Naive thymus-derived CD4-positive, alpha-beta T cell (primary cell): ENCODE data around the gene FYN. TPM values are rescaled to one million over a fixed set of nuclear protein-coding genes. Genes with fewer than 3 reads are reported as not detected.

ENCODE experiments used
- ATAC-seq: fragments of 150-1000 bp; cut with Tn5 transposase; 2 replicates; pipeline ENCODE4 v1.10.0; 2021; ENCODE audit warnings: mild to moderate bottlenecking, moderate library complexity
- CTCF ChIA-PET: fragments of 350-600 bp; sonication (Branson Sonifier 250); formaldehyde crosslinking; loops from one replicate; lab custom pipeline; 2021; ENCODE audit warnings: antibody characterized with exemption; lab: Charles Lee
- POLR2A ChIA-PET: fragments of 350-600 bp; sonication (Branson Sonifier 250); formaldehyde crosslinking; loops from one replicate; lab custom pipeline; 2021; ENCODE audit warnings: antibody characterized with exemption, inconsistent platforms; lab: Charles Lee
- DNase-seq, 9 donors: peaks; one replicate each; pipeline versions ENCODE4 v3.0.0 to v3.0.0-alpha.2; 2020 to 2022; ENCODE audit warnings: mixed read lengths in 1 of 9
- H3K27ac ChIP-seq: one replicate; pipeline ENCODE4 v1.7.0; 2013; ENCODE audit warnings: mild to moderate bottlenecking, low read depth, low read length, moderate library complexity
- H3K27me3 ChIP-seq, 2 donors: one replicate each; pipeline ENCODE4 v1.7.0; 2013; ENCODE audit warnings: low read length in 2 of 2, mild to moderate bottlenecking in 2 of 2, moderate library complexity in 2 of 2; ENCODE audit not compliant: control insufficient read depth in 2 of 2, insufficient read depth in 2 of 2
- H3K36me3 ChIP-seq, 3 experiments: 1 replicate in 2 of 3; 2 replicates in 1 of 3; pipeline ENCODE4 v1.7.0; 2013; ENCODE audit warnings: low read length in 3 of 3, mild to moderate bottlenecking in 3 of 3, moderate library complexity in 1 of 3; ENCODE audit not compliant: insufficient read depth in 3 of 3, control insufficient read depth in 2 of 3
- H3K4me1 ChIP-seq, 2 donors: one replicate each; pipeline ENCODE4 v1.7.0; 2013; ENCODE audit warnings: low read length in 2 of 2, mild to moderate bottlenecking in 2 of 2, moderate library complexity in 1 of 2; ENCODE audit not compliant: control insufficient read depth in 2 of 2, insufficient read depth in 2 of 2
- H3K4me3 ChIP-seq: 2 replicates; pipeline ENCODE4 v1.7.0; 2013; ENCODE audit warnings: mild to moderate bottlenecking, low read length
- H3K9me3 ChIP-seq, 3 experiments: 1 replicate in 2 of 3; 2 replicates in 1 of 3; pipeline ENCODE4 v1.7.0; 2013; ENCODE audit warnings: low read length in 3 of 3; ENCODE audit not compliant: control insufficient read depth in 2 of 3
- H3K27ac Mint-ChIP-seq, 9 donors: one replicate each; pipeline ENCODE4 v1.8.0; 2020 to 2022; ENCODE audit warnings: mixed read lengths in 9 of 9, mild to moderate bottlenecking in 8 of 9, moderate library complexity in 5 of 9, inconsistent platforms in 2 of 9
- H3K27me3 Mint-ChIP-seq, 5 donors: one replicate each; pipeline ENCODE4 v1.8.0; 2021 to 2022; ENCODE audit warnings: mixed read lengths in 5 of 5, mild to moderate bottlenecking in 1 of 5
- H3K36me3 Mint-ChIP-seq, 5 donors: one replicate each; pipeline ENCODE4 v1.8.0; 2020 to 2022; ENCODE audit warnings: mixed read lengths in 5 of 5, mild to moderate bottlenecking in 3 of 5, inconsistent platforms in 1 of 5
- H3K4me1 Mint-ChIP-seq, 7 donors: one replicate each; pipeline ENCODE4 v1.8.0; 2020 to 2022; ENCODE audit warnings: mixed read lengths in 7 of 7, mild to moderate bottlenecking in 3 of 7, inconsistent platforms in 1 of 7
- H3K4me3 Mint-ChIP-seq, 10 donors: one replicate each; pipeline ENCODE4 v1.8.0; 2020 to 2022; ENCODE audit warnings: mild to moderate bottlenecking in 10 of 10, mixed read lengths in 10 of 10, moderate library complexity in 6 of 10, inconsistent platforms in 2 of 10
- H3K9me3 Mint-ChIP-seq, 11 donors: one replicate each; pipeline ENCODE4 v1.8.0; 2020 to 2022; ENCODE audit warnings: mixed read lengths in 11 of 11, mild to moderate bottlenecking in 4 of 11, inconsistent platforms in 1 of 11, moderate library complexity in 1 of 11
- intact Hi-C, 2 donors: fragments of 100-400 bp; cut with micrococcal nuclease; formaldehyde crosslinking; loops; one replicate each; pipeline ENCODE4 v1.15.1; 2023
- polyA plus RNA-seq, 2 donors: library from polyadenylated mRNA; unstranded; fragments of 300-500 nt; fragmentation: Illumina TruSeq; gene quantifications; one replicate each; pipeline ENCODE4 v1.2.3, GENCODE V29; 2021
- total RNA-seq, 6 experiments: library from RNA in 5 of 6; stranded (reverse) in 5 of 6; gene quantifications; 1 replicate in 5 of 6; 2 replicates in 1 of 6; pipeline ENCODE4 v1.2.3 and lab custom pipeline; 2021 to 2026

FYN gene
- total and polyA plus RNA-seq, 7 experiments from 2014 or later: 200 to 720 (median 430) TPM

GRCh38 chr6:111784433-111784832, 88.8 kb downstream of the FYN start:
- Histone ChIP-seq H3K9me3 (no peaks in the 10 kb centered on the region), H3K36me3 (peaks cover 0 to 6% (median 0%) of the 10 kb centered on the region in 3 experiments), H3K4me1 (peaks cover 47 to 64% of the 10 kb centered on the region in 2 donors), H3K27ac (no peak overlapping the region), H3K4me3 (no peak overlapping the region), H3K27me3 (no peaks in the 10 kb centered on the region)
- Mint-ChIP-seq H3K36me3 (peaks cover 4 to 55% (median 22%) of the 10 kb centered on the region in 5 donors), H3K27me3 (no peaks in the 10 kb centered on the region), H3K9me3 (peaks cover 0 to 4% (median 0%) of the 10 kb centered on the region in 11 donors), H3K27ac (peak overlapping the region in 8 of 9 donors; percentile 59 to 94 (median 83)), H3K4me3 (peak overlapping the region in 2 of 10 donors; percentile 24 to 41), H3K4me1 (peaks cover 42 to 69% (median 62%) of the 10 kb centered on the region in 7 donors)
- ChIA-PET CTCF (interaction anchor here (2.1 kb wide), 1 partner anchor 14 kb away, joined by 6 read pairs; no protein-coding TSS in a partner anchor), POLR2A (interaction anchor here (0.9 to 1.2 kb wide), 4 partner anchors 21 to 208 kb away, joined by 3 to 5 read pairs (median 3); no protein-coding TSS in a partner anchor)
- intact Hi-C loops: loop anchor here in 1 of 2 donors (2.0 kb wide), 1 partner anchor 16 kb away; no protein-coding TSS in a partner anchor
- DNase-seq (no peak), ATAC-seq (no peak)

GRCh38 chr6:111782887-111783466, 90.3 kb downstream of the FYN start:
- H3K27me3 ChIP-seq: no peaks in the 10 kb centered on the region
- H3K4me1 ChIP-seq: peaks cover 55 to 68% of the 10 kb centered on the region in 2 donors
- POLR2A ChIA-PET: interaction anchor here (0.6 to 1.4 kb wide), 3 partner anchors 16 to 42 kb away, joined by 3 to 5 read pairs (median 3); no protein-coding TSS in a partner anchor
- Mint-ChIP-seq H3K9me3 (peaks cover 0 to 4% (median 0%) of the 10 kb centered on the region in 11 donors), H3K4me1 (peaks cover 50 to 84% (median 77%) of the 10 kb centered on the region in 7 donors), H3K27ac (peak overlapping the region in 8 of 9 donors; percentile 72 to 91 (median 82)), H3K36me3 (peaks cover 4 to 59% (median 22%) of the 10 kb centered on the region in 5 donors), H3K27me3 (no peaks in the 10 kb centered on the region), H3K4me3 (peak overlapping the region in 6 of 10 donors; percentile 3 to 53 (median 14))
- H3K9me3 ChIP-seq: no peaks in the 10 kb centered on the region
- no peak overlapping the region for H3K4me3 ChIP-seq
- ATAC-seq: no peak
- DNase-seq: no peak
- intact Hi-C loops: no loop called here
- peaks cover 0 to 17% (median 0%) of the 10 kb centered on the region in 3 experiments for H3K36me3 ChIP-seq
- H3K27ac ChIP-seq: peak overlapping the region; percentile 44
- CTCF ChIA-PET: interaction anchor here (1.5 to 2.1 kb wide), 2 partner anchors 13 to 257 kb away, joined by 4 to 6 read pairs; no protein-coding TSS in a partner anchor

DNA sequence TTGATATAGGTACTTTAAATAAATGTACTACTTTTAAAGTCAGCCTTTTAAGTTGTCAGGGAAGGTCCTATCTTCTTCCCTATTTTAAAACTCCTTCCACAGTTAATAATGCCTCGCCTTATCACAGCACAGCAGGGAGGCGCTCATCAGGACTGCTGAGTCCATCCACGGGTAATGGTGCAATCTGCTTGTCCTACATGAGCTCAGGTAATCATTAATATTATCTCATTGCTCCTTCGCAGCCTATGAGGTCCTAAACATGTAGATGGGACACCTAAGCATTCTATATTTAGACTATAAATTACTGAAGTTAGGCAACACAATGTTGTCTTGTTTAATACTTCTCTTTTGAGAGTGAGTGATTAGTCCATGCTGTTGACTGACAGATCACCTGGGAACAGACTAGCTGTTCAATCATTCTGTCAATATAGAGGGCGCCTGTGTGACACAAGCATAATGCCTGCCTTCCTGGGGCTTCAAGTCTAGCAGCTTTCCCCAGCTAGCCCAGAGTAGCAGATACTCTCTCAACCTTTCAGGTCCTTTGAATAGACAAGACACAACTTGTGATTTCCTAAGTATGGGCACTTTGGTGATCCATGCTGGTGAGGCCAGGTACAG, 91.0 kb downstream of the FYN start:
- CTCF ChIA-PET: interaction anchor here (1.5 kb wide), 1 partner anchor 258 kb away, joined by 4 read pairs; no protein-coding TSS in a partner anchor
- no peaks in the 10 kb centered on the region for H3K27me3 ChIP-seq
- peaks cover 4 to 61% (median 22%) of the 10 kb centered on the region in 5 donors for H3K36me3 Mint-ChIP-seq
- H3K9me3 ChIP-seq: no peaks in the 10 kb centered on the region
- DNase-seq (no peak), ATAC-seq (no peak)
- peak overlapping the region in 8 of 9 donors; percentile 74 to 91 (median 84) for H3K27ac Mint-ChIP-seq
- POLR2A ChIA-PET: interaction anchor here (1.1 to 1.7 kb wide), 3 partner anchors 11 to 22 kb away, joined by 3 to 5 read pairs (median 3); no protein-coding TSS in a partner anchor
- H3K9me3 Mint-ChIP-seq: peaks cover 0 to 4% (median 0%) of the 10 kb centered on the region in 11 donors
- peak overlapping the region; percentile 44 for H3K27ac ChIP-seq
- peak overlapping the region in 6 of 10 donors; percentile 3 to 33 (median 24) for H3K4me3 Mint-ChIP-seq
- H3K36me3 ChIP-seq: peaks cover 0 to 17% (median 0%) of the 10 kb centered on the region in 3 experiments
- peaks cover 53 to 91% (median 83%) of the 10 kb centered on the region in 7 donors for H3K4me1 Mint-ChIP-seq
- no peak overlapping the region for H3K4me3 ChIP-seq
- intact Hi-C loops: no loop called here
- H3K27me3 Mint-ChIP-seq: no peaks in the 10 kb centered on the region
- H3K4me1 ChIP-seq: peaks cover 61 to 75% of the 10 kb centered on the region in 2 donors

- DNase-seq: no peak
- peak overlapping the region in 8 of 10 donors; percentile 3 to 55 (median 15) for H3K4me3 Mint-ChIP-seq
Observed at GRCh38 chr6:111781041-111781708, 92.1 kb downstream of the FYN start.

GRCh38 chr6:111780393-111780792, 92.9 kb downstream of the FYN start:
- Mint-ChIP-seq H3K27me3 (no peaks in the 10 kb centered on the region), H3K27ac (peak overlapping the region; percentile 16 to 90 (median 77)), H3K4me3 (peak overlapping the region in 4 of 10 donors; percentile 3 to 40 (median 14)), H3K36me3 (peaks cover 4 to 47% (median 20%) of the 10 kb centered on the region in 5 donors), H3K9me3 (no peaks in the 10 kb centered on the region), H3K4me1 (peaks cover 56 to 100% (median 98%) of the 10 kb centered on the region in 7 donors)
- peaks cover 76 to 93% of the 10 kb centered on the region in 2 donors for H3K4me1 ChIP-seq
- CTCF ChIA-PET: interaction anchor here (0.5 to 0.9 kb wide), 2 partner anchors 235 to 807 kb away, joined by 3 read pairs; no protein-coding TSS in a partner anchor
- intact Hi-C loops: loop anchor here in 1 of 2 donors (1.0 kb wide), 1 partner anchor 9 kb away; no protein-coding TSS in a partner anchor
- H3K27ac ChIP-seq: no peak overlapping the region
- H3K27me3 ChIP-seq: no peaks in the 10 kb centered on the region
- POLR2A ChIA-PET: interaction anchor here (0.8 to 1.6 kb wide), 3 partner anchors 9 to 68 kb away, joined by 3 to 8 read pairs (median 5); no protein-coding TSS in a partner anchor
- peaks cover 0 to 17% (median 0%) of the 10 kb centered on the region in 3 experiments for H3K36me3 ChIP-seq
- DNase-seq (no peak), ATAC-seq (no peak)
- no peak overlapping the region for H3K4me3 ChIP-seq
- H3K9me3 ChIP-seq: no peaks in the 10 kb centered on the region

More at GRCh38 chr6:111781041-111781708, 92.1 kb downstream of the FYN start:
- Mint-ChIP-seq H3K9me3 (peaks cover 0 to 2% (median 0%) of the 10 kb centered on the region in 11 donors), H3K27ac (peak overlapping the region; percentile 16 to 90 (median 77)), H3K4me1 (peaks cover 56 to 98% (median 95%) of the 10 kb centered on the region in 7 donors), H3K36me3 (peaks cover 4 to 52% (median 22%) of the 10 kb centered on the region in 5 donors), H3K27me3 (no peaks in the 10 kb centered on the region)
- H3K4me1 ChIP-seq: peaks cover 69 to 86% of the 10 kb centered on the region in 2 donors
- H3K9me3 ChIP-seq: no peaks in the 10 kb centered on the region
- peak overlapping the region; percentile 35 for H3K27ac ChIP-seq
- CTCF ChIA-PET: interaction anchor here (0.5 to 1.5 kb wide), 2 partner anchors 259 to 808 kb away, joined by 3 to 4 read pairs; no protein-coding TSS in a partner anchor
- H3K27me3 ChIP-seq: no peaks in the 10 kb centered on the region
- H3K4me3 ChIP-seq: no peak overlapping the region
- no peak for ATAC-seq
- intact Hi-C loops: no loop called here
- POLR2A ChIA-PET: interaction anchor here (0.6 to 1.7 kb wide), 2 partner anchors 10 to 12 kb away, joined by 3 read pairs; no protein-coding TSS in a partner anchor
- peaks cover 0 to 17% (median 0%) of the 10 kb centered on the region in 3 experiments for H3K36me3 ChIP-seq
